Measurements from ENCODE around the gene PITPNM3.
"Not testable (repeated sequence)": the region's sequence is repeated elsewhere in the genome, so short reads cannot be mapped to it uniquely, and the experiment has no call there.

The PITPNM3 gene

GRCh38 chr17:6556121-6557039, at the start of gene PITPNM3:
PITPNM3 (minus strand) TSS chr17:6556555; CDS start chr17:6556406, 149 bp downstream.
- Mint-ChIP-seq H3K27ac (ENCODE audit: low read depth) (no peak within 1 kb of the TSS), H3K9me3 (no peaks in the 10 kb centered on the region), H3K36me3 (ENCODE audit: insufficient read depth) (peaks cover 1% of the 10 kb centered on the region), H3K4me3 (peak within 1 kb of the TSS; percentile 75), H3K4me1 (peaks cover 15% of the 10 kb centered on the region), H3K27me3 (peaks cover 63% of the 10 kb centered on the region)
- DNase-seq (ENCODE audit: low spot score in 2 of 2): no peak
- ATAC-seq (replicated peaks; ENCODE audit: extremely low read depth, poor library complexity, severe bottlenecking): no peak

- H3K36me3 Mint-ChIP-seq (ENCODE audit: insufficient read depth): peaks cover 43% of the 10 kb centered on the region
- no peak overlapping the region for H3K27ac Mint-ChIP-seq (ENCODE audit: low read depth)
- no peak overlapping the region for H3K4me3 Mint-ChIP-seq
- no peaks in the 10 kb centered on the region for H3K27me3 Mint-ChIP-seq
- ATAC-seq (replicated peaks; ENCODE audit: extremely low read depth, poor library complexity, severe bottlenecking) (no peak), DNase-seq (ENCODE audit: low spot score in 2 of 2) (no peak)
- H3K4me1 Mint-ChIP-seq: no peaks in the 10 kb centered on the region
- no peaks in the 10 kb centered on the region for H3K9me3 Mint-ChIP-seq
These were observed 48.8 kb upstream of the PITPNM3 start for GRCh38 chr17:6605142-6605541.

DNA sequence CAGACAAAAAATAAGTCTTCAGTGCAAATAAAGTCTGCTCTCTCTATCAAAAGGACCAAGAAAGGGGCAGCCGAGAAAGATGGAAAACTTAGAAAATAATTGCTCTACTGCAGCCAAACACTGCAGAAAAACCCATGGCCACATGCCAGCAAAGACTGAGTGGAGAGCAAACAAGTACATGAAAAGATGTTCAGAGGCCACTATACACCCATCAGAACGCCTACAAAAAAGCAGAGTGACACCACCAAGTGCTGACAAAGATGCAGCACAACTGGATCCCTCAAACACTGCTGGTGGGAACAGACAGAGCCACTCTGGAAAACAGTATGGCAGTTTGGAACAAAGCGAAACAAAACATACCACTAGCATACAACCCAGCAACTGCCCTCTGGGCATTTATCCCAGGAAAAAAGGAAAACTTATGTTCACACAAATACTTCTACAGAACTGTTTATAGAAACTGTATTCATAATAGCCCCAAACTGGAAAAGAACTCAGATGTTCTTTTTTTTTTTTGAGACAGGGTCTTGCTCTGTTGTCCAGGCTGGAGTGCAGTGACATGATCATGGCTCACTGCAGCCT, 47.5 kb upstream of the PITPNM3 start:
- no peak overlapping the region for H3K4me3 Mint-ChIP-seq
- H3K9me3 Mint-ChIP-seq: no peaks in the 10 kb centered on the region
- no peaks in the 10 kb centered on the region for H3K4me1 Mint-ChIP-seq
- ATAC-seq (replicated peaks; ENCODE audit: extremely low read depth, poor library complexity, severe bottlenecking): no peak
- DNase-seq (ENCODE audit: low spot score in 2 of 2): no peak
- no peaks in the 10 kb centered on the region for H3K27me3 Mint-ChIP-seq
- peaks cover 42% of the 10 kb centered on the region for H3K36me3 Mint-ChIP-seq (ENCODE audit: insufficient read depth)
- H3K27ac Mint-ChIP-seq (ENCODE audit: low read depth): no peak overlapping the region

GRCh38 chr17:6602141-6602540, 45.8 kb upstream of the PITPNM3 start:
- Mint-ChIP-seq H3K27me3 (no peaks in the 10 kb centered on the region), H3K27ac (ENCODE audit: low read depth) (no peak overlapping the region), H3K4me1 (no peaks in the 10 kb centered on the region), H3K9me3 (no peaks in the 10 kb centered on the region), H3K36me3 (ENCODE audit: insufficient read depth) (peaks cover 37% of the 10 kb centered on the region), H3K4me3 (no peak overlapping the region)
- DNase-seq (ENCODE audit: low spot score in 2 of 2) (no peak), ATAC-seq (replicated peaks; ENCODE audit: extremely low read depth, poor library complexity, severe bottlenecking) (no peak)

DNA sequence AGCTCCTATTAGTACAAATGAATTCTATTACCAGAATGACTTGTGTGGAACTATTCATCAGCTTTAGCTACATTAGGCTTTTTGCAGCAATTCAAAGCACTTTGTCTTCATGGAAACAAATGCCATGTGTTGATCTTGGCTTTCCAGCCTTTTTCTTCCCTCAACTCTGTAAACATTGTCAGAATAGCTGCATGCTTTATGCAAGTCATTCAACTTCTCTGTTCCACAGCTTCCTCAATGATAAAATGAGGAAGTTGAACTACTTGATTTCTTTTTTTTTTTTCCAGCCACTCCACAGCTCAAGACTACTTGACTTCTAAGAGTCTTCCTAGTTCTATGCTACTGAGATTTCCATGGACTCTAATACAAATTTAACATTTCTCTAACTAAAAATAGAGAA, 43.0 kb upstream of the PITPNM3 start:
- Mint-ChIP-seq H3K9me3 (no peaks in the 10 kb centered on the region), H3K27me3 (no peaks in the 10 kb centered on the region), H3K36me3 (ENCODE audit: insufficient read depth) (peaks cover 34% of the 10 kb centered on the region), H3K27ac (ENCODE audit: low read depth) (no peak overlapping the region), H3K4me3 (no peak overlapping the region), H3K4me1 (no peaks in the 10 kb centered on the region)
- DNase-seq (ENCODE audit: low spot score in 2 of 2): no peak
- ATAC-seq (replicated peaks; ENCODE audit: extremely low read depth, poor library complexity, severe bottlenecking): no peak

GRCh38 chr17:6597727-6598126, 41.4 kb upstream of the PITPNM3 start:
- DNase-seq (ENCODE audit: low spot score in 2 of 2): no peak
- H3K9me3 Mint-ChIP-seq: no peaks in the 10 kb centered on the region
- H3K36me3 Mint-ChIP-seq (ENCODE audit: insufficient read depth): peaks cover 33% of the 10 kb centered on the region

GRCh38 chr17:6596941-6597340, 40.6 kb upstream of the PITPNM3 start:
- ATAC-seq (replicated peaks; ENCODE audit: extremely low read depth, poor library complexity, severe bottlenecking) (no peak), DNase-seq (ENCODE audit: low spot score in 2 of 2) (no peak)
- H3K4me1 Mint-ChIP-seq: no peaks in the 10 kb centered on the region
- no peak overlapping the region for H3K4me3 Mint-ChIP-seq
- H3K27ac Mint-ChIP-seq (ENCODE audit: low read depth): no peak overlapping the region
- H3K36me3 Mint-ChIP-seq (ENCODE audit: insufficient read depth): peaks cover 37% of the 10 kb centered on the region
- no peaks in the 10 kb centered on the region for H3K9me3 Mint-ChIP-seq
- H3K27me3 Mint-ChIP-seq: no peaks in the 10 kb centered on the region

More at GRCh38 chr17:6597727-6598126, 41.4 kb upstream of the PITPNM3 start:
- Mint-ChIP-seq H3K4me3 (no peak overlapping the region), H3K27ac (ENCODE audit: low read depth) (no peak overlapping the region), H3K27me3 (no peaks in the 10 kb centered on the region), H3K4me1 (no peaks in the 10 kb centered on the region)
- no peak for ATAC-seq (replicated peaks; ENCODE audit: extremely low read depth, poor library complexity, severe bottlenecking)

DNA sequence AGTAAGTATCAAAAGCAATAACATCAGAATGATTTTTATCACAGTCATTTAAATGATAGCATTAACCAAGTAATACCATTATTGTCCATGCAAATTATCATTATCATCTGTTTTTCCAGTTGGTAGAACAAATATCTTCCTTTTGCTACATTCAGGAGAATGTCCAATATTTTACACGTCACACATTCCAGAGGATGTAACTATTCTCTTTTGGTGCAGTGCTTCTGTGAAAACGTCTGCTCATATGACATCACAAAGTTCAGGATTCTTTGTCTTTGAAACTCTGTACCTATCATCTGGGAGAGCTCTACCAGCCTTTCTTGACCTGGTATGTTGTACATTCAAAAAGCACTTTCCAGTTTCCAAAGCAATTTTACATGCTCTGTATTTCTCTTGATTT, 40.2 kb upstream of the PITPNM3 start:
- no peaks in the 10 kb centered on the region for H3K4me1 Mint-ChIP-seq
- H3K4me3 Mint-ChIP-seq: no peak overlapping the region
- no peak for DNase-seq (ENCODE audit: low spot score in 2 of 2)
- H3K36me3 Mint-ChIP-seq (ENCODE audit: insufficient read depth): peaks cover 37% of the 10 kb centered on the region
- no peaks in the 10 kb centered on the region for H3K9me3 Mint-ChIP-seq
- no peak for ATAC-seq (replicated peaks; ENCODE audit: extremely low read depth, poor library complexity, severe bottlenecking)
- H3K27me3 Mint-ChIP-seq: no peaks in the 10 kb centered on the region
- no peak overlapping the region for H3K27ac Mint-ChIP-seq (ENCODE audit: low read depth)

DNA sequence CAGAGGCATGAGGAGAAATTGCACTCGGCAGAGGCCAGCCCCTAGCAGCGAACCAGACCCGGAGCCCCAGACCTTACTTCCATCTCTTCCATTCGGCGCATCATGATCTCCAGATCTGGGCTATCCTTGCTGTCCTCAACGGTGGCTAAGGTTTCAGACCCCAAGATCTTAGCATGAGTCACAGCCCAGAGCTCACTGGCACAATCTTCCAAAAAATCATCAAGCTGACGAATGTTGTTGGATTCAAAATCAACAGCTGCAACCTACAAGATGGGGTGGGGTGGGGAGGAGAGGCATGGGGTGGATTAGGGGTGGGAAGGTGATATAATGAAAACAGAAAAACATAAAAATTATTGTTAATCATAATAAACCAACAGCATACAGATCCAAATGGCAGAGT, 39.7 kb upstream of the PITPNM3 start:
- Mint-ChIP-seq H3K27me3 (no peaks in the 10 kb centered on the region), H3K27ac (ENCODE audit: low read depth) (no peak overlapping the region), H3K4me1 (no peaks in the 10 kb centered on the region), H3K4me3 (no peak overlapping the region), H3K9me3 (no peaks in the 10 kb centered on the region), H3K36me3 (ENCODE audit: insufficient read depth) (peaks cover 35% of the 10 kb centered on the region)
- ATAC-seq (replicated peaks; ENCODE audit: extremely low read depth, poor library complexity, severe bottlenecking) (no peak), DNase-seq (ENCODE audit: low spot score in 2 of 2) (no peak)

- H3K4me3 Mint-ChIP-seq; H3K27me3 Mint-ChIP-seq; H3K27ac Mint-ChIP-seq (ENCODE audit: low read depth); DNase-seq (ENCODE audit: low spot score in 2 of 2); ATAC-seq (replicated peaks; ENCODE audit: extremely low read depth, poor library complexity, severe bottlenecking); H3K4me1 Mint-ChIP-seq; H3K9me3 Mint-ChIP-seq: not testable (repeated sequence)
- peaks cover 43% of the 10 kb centered on the region for H3K36me3 Mint-ChIP-seq (ENCODE audit: insufficient read depth)
These were observed 37.0 kb upstream of the PITPNM3 start for GRCh38 chr17:6593371-6593770.

- H3K36me3 Mint-ChIP-seq (ENCODE audit: insufficient read depth): peaks cover 44% of the 10 kb centered on the region
- ATAC-seq (replicated peaks; ENCODE audit: extremely low read depth, poor library complexity, severe bottlenecking): no peak
- DNase-seq (ENCODE audit: low spot score in 2 of 2): no peak
- no peaks in the 10 kb centered on the region for H3K27me3 Mint-ChIP-seq
- no peak overlapping the region for H3K4me3 Mint-ChIP-seq
- H3K4me1 Mint-ChIP-seq: peaks cover 6% of the 10 kb centered on the region
- H3K9me3 Mint-ChIP-seq: no peaks in the 10 kb centered on the region
- no peak overlapping the region for H3K27ac Mint-ChIP-seq (ENCODE audit: low read depth)
These were observed 35.8 kb upstream of the PITPNM3 start for GRCh38 chr17:6592173-6592572.

DNA sequence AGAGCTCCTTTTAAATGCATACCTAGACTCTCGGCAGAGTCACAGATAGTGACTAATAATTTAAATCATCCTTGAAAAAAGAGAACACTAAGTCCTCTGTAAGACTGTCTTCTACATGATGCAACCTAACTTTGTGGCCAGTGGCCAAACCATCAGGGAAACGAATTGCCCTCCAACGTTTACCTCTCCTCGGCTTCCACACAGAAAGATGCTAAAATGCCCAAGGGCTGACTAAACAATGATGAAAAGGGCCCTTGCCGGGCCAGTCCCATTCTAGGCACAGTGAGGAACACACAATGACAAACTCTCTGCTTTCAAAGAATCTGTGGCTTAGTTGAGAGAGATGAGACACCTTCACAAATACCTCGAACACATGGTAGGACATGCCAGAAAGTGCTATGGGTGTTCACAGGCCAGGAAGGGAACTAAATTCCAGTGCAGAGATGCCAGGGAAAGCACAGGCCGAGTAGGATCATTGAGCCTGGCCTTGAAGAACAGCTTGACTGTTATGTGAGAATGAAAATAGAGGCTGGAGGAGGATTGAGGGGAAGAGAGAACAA, 35.3 kb upstream of the PITPNM3 start:
- H3K4me1 Mint-ChIP-seq: peaks cover 6% of the 10 kb centered on the region
- H3K27me3 Mint-ChIP-seq: no peaks in the 10 kb centered on the region
- no peak overlapping the region for H3K27ac Mint-ChIP-seq (ENCODE audit: low read depth)
- no peak for DNase-seq (ENCODE audit: low spot score in 2 of 2)
- peaks cover 43% of the 10 kb centered on the region for H3K36me3 Mint-ChIP-seq (ENCODE audit: insufficient read depth)
- no peaks in the 10 kb centered on the region for H3K9me3 Mint-ChIP-seq
- no peak overlapping the region for H3K4me3 Mint-ChIP-seq
- no peak for ATAC-seq (replicated peaks; ENCODE audit: extremely low read depth, poor library complexity, severe bottlenecking)
